Fibroblast of mammary gland (primary cell): ENCODE results near the gene SVIL.
"Not testable (repeated sequence)": the region's sequence is repeated elsewhere in the genome, so short reads cannot be mapped to it uniquely, and the experiment has no call there.

Source experiments
- DNase-seq: peaks from one replicate; pipeline ENCODE4 v3.0.0-alpha.2; 2010; ENCODE audit warnings: low read depth
- H3K4me3 ChIP-seq: 2 replicates; pipeline ENCODE4 v1.5.1; 2011; ENCODE audit warnings: low read depth, mild to moderate bottlenecking, low read length, moderate library complexity; ENCODE audit not compliant: control insufficient read depth
- CTCF ChIP-seq: conservative IDR thresholded peaks from 2 replicates; pipeline ENCODE4 v1.5.1; 2011; ENCODE audit warnings: low read depth, low read length, inconsistent platforms; ENCODE audit not compliant: control insufficient read depth, insufficient read depth

SVIL gene

DNA sequence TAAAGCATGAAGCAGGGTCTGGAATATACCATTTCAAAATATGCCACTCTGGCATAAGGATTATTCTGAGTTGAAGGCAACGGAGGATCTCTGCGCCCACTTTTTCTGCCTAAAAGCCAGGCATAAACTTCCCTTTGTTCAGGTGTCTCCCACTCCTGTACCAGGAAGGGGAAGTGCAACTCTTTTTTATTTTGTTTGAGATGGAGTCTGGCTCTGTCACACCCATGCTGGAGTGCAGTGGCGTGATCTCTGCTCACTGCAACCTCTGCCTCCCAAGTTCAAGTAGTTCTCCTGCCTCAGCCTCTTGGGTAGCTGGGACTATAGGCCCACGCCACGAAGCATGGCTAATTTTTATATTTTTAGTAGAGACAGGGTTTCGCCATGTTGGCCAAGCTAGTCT is 18.2 kb downstream of the SVIL start:
- DNase-seq: no peak
- no peak for TF ChIP-seq CTCF
- H3K4me3 ChIP-seq: no peak overlapping the region

- TF ChIP-seq CTCF: no peak
- DNase-seq: no peak
Measured at GRCh38 chr10:29615195-29615594, 19.6 kb downstream of the SVIL start.

DNA sequence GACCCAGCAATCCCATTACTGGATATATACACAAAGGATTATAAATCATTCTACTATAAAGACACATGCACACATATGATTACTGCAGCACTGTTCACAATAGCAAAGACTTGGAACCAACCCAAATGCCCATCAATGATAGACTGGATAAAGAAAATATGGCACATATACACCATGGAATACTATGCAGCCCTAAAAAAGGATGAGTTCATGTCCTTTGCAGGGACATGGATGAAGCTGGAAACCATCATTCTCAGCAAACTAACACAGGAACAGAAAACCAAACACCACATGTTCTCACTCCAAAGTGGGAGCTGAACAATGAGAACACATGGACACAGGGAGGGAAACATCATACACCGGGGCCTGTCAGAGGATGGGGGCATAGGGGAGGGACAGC is 20.5 kb downstream of the SVIL start:
- not testable (repeated sequence) for H3K4me3 ChIP-seq, DNase-seq

More at GRCh38 chr10:29615195-29615594, 19.6 kb downstream of the SVIL start:
- H3K4me3 ChIP-seq: no peak overlapping the region

DNA sequence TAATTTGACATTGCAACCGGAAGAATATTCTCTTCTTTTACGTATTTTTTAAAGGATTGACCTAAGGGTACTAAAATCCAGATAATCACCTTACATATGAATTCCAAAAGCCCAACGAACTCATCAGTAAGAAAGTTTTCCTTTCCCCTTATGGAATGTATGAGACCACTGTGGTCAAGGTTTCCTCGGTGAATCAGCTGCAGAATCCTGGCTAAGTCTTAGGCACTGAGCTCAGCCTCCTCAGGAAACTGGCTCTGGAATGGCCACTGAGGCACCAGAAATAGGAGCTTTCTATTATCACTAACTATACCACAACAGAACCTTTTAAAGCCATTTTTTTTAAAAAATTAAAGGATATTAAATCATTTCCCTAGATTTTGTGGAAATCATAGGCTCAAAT is 21.0 kb downstream of the SVIL start:
- no peak overlapping the region for H3K4me3 ChIP-seq
- peak; percentile 34 for DNase-seq
- TF ChIP-seq CTCF: no peak

GRCh38 chr10:29613196-29613595 is 21.6 kb downstream of the SVIL start:
- no peak for DNase-seq
- no peak overlapping the region for H3K4me3 ChIP-seq
- no peak for TF ChIP-seq CTCF

DNA sequence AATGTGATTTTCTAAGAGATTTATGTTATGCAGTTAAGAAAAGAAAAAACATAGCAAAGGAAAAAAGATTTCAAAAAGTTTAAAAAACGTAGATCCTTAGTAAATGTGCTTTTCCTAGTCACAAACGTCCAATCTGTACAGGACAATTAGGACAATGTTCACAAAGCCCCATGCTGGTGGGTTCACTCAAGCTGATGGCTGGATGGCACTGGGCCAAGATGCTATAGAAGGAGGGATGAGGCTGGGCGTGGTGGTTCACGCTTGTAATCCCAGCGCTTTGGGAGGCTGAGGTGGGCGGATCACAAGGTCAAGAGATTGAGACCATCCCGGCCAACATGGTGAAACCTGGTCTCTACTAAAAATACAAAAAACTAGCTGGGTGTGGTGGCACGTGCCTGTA is 22.1 kb downstream of the SVIL start:
- no peak for TF ChIP-seq CTCF
- no peak overlapping the region for H3K4me3 ChIP-seq
- DNase-seq: no peak

- TF ChIP-seq CTCF: no peak
- H3K4me3 ChIP-seq: no peak overlapping the region
- no peak for DNase-seq
Measured at GRCh38 chr10:29611781-29612381, 22.9 kb downstream of the SVIL start.
